Spleen (tissue), 11 donors: ENCODE measurements around the gene ELN. TPM values are rescaled to one million over a fixed set of nuclear protein-coding genes. Genes with fewer than 3 reads are reported as not detected.
"Not testable (repeated sequence)": the region's sequence is repeated elsewhere in the genome, so short reads cannot be mapped to it uniquely, and the experiment has no call there.

Source experiments
- DNase-seq: peaks from one replicate; pipeline ENCODE4 v3.0.0-alpha.2; 2020
- H3K27ac ChIP-seq, 8 donors: fragments of 200-600 bp; sonication (generic) in 7 of 8; 1 replicate in 4 of 8; 2 replicates in 4 of 8; pipeline versions ENCODE4 v1.5.0 to v1.8.0; 2016 to 2021; ENCODE audit warnings: inconsistent platforms in 4 of 8, mild to moderate bottlenecking in 4 of 8, moderate library complexity in 1 of 8
- H3K27me3 ChIP-seq, 7 donors: fragments of 200-600 bp; sonication (generic) in 6 of 7; replicated peaks in 1 of 7; 1 replicate in 4 of 7; 2 replicates in 3 of 7; pipeline versions ENCODE4 v1.5.0 to v1.8.0; 2016 to 2021; ENCODE audit warnings: inconsistent platforms in 3 of 7, mild to moderate bottlenecking in 1 of 7
- H3K36me3 ChIP-seq, 6 donors: fragments of 200-600 bp; sonication (generic) in 5 of 6; 1 replicate in 4 of 6; 2 replicates in 2 of 6; pipeline versions ENCODE4 v1.5.0 to v1.8.0; 2016 to 2021; ENCODE audit warnings: inconsistent platforms in 2 of 6
- H3K4me1 ChIP-seq, 6 donors: fragments of 200-600 bp; sonication (generic) in 5 of 6; 1 replicate in 3 of 6; 2 replicates in 3 of 6; pipeline versions ENCODE4 v1.5.0 to v1.8.0; 2016 to 2021; ENCODE audit warnings: inconsistent platforms in 3 of 6
- H3K4me3 ChIP-seq, 8 donors: fragments of 200-600 bp; sonication (generic) in 7 of 8; 1 replicate in 4 of 8; 2 replicates in 4 of 8; pipeline versions ENCODE4 v1.5.0 to v1.8.0; 2016 to 2021; ENCODE audit warnings: inconsistent platforms in 4 of 8, mild to moderate bottlenecking in 4 of 8, moderate library complexity in 2 of 8
- H3K9me3 ChIP-seq, 8 donors: fragments of 200-600 bp; sonication (generic) in 7 of 8; 1 replicate in 4 of 8; 2 replicates in 4 of 8; pipeline versions ENCODE4 v1.5.0 to v1.8.0; 2016 to 2021; ENCODE audit warnings: inconsistent platforms in 4 of 8
- POLR2A ChIP-seq, 3 donors: fragments of 450-650 bp; IDR thresholded peaks; one replicate each; pipeline ENCODE4 v1.5.1; 2017; ENCODE audit warnings: antibody characterized with exemption in 3 of 3, mild to moderate bottlenecking in 1 of 3
- POLR2AphosphoS5 ChIP-seq, 3 donors: sonication (generic); formaldehyde crosslinking; IDR thresholded peaks; one replicate each; pipeline ENCODE4 v1.5.1; 2017; ENCODE audit warnings: antibody characterized with exemption in 3 of 3
- WGBS, 5 donors: extraction: QIAGEN DNeasy Blood & Tissue Kit in 3 of 5; methylation state at CpG; one replicate each; pipeline versions ENCODE4 v1.1.5 to v1.1.7; 2013 to 2018; 5-methylcytosine and 5-hydroxymethylcytosine counted together
- intact Hi-C: fragments of 100-400 bp; cut with DNase I; formaldehyde crosslinking; loops from one replicate; pipeline ENCODE4 v1.15.0; 2023; ENCODE audit warnings: low total_unique reads
- polyA plus RNA-seq, 3 donors: library from polyadenylated mRNA; stranded (reverse); fragments of 200-250 nt; gene quantifications; one replicate each; pipeline ENCODE4 v1.2.1, GENCODE V29; 2013
- total RNA-seq, 7 donors: library from RNA; depleted of rRNA in 3 of 7; stranded (reverse); fragments of >200 nt in 3 of 7; fragmentation: NEBNext Ultra II Directional in 4 of 7; extraction: Animal tissue kit (Norgen Biotek cat#: 25700) in 4 of 7; gene quantifications; one replicate each; pipeline versions ENCODE4 v1.1.0 to v1.2.1, GENCODE V29; 2016 to 2021
- TF ChIP-seq, protein P1 (sequence below), 11 experiments: fragments of 200-600 bp in 7 of 11; fragments of 450-650 bp in 4 of 11; sonication (generic) in 4 of 11; IDR thresholded peaks in 8 of 11; conservative IDR thresholded peaks in 3 of 11; 1 replicate in 7 of 11; 2 replicates in 4 of 11; pipeline versions ENCODE4 v1.4.0 to v1.8.0; 2016 to 2021; ENCODE audit warnings: antibody characterized with exemption in 11 of 11, inconsistent platforms in 4 of 11, mild to moderate bottlenecking in 1 of 11
- donor health status: healthy with polysubstance abuse.
- donor health status: DM: no; HTN: no; CAD: no; lungs with moderate emphysema.
- donor health status: DM: no; HTN: no; CAD: no.
- donor health status: Bipolar disorder and iron deficiency.
- donor health status: healthy.
- donor health status: DM: no; HTN: no; CAD: no.
- donor health status: DM: yes; HTN: yes; CAD: no.

ELN gene
- total and polyA plus RNA-seq, 10 donors = 11.1 to 94.7 (median 35.3) TPM

DNA sequence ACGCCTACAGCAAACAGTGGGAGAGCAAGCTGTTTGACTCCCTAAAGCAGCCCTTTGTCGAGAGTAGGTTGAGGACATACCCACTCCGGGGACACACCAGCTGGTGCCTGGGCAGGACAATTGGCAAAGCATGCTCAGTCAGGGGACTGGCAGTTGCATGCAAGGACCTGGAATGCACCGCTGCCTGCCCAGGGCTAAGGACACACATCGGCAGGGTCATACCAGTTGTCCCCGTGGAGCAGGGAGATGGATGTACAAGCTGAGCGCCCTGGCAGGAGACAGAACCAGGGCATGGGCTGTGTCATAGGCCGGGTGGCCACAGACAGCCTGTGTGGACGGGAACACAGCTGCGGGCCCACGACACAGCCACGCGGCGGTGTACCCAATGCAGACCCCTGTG lies 18.3 kb upstream of the ELN start:
- no peaks in the 10 kb centered on the region for H3K9me3 ChIP-seq
- no peak for TF ChIP-seq POLR2AphosphoS5 (IDR thresholded peaks at IDR 0.05)
- no peak for TF ChIP-seq POLR2A (IDR thresholded peaks at IDR 0.05)
- TF ChIP-seq, protein P1, sequence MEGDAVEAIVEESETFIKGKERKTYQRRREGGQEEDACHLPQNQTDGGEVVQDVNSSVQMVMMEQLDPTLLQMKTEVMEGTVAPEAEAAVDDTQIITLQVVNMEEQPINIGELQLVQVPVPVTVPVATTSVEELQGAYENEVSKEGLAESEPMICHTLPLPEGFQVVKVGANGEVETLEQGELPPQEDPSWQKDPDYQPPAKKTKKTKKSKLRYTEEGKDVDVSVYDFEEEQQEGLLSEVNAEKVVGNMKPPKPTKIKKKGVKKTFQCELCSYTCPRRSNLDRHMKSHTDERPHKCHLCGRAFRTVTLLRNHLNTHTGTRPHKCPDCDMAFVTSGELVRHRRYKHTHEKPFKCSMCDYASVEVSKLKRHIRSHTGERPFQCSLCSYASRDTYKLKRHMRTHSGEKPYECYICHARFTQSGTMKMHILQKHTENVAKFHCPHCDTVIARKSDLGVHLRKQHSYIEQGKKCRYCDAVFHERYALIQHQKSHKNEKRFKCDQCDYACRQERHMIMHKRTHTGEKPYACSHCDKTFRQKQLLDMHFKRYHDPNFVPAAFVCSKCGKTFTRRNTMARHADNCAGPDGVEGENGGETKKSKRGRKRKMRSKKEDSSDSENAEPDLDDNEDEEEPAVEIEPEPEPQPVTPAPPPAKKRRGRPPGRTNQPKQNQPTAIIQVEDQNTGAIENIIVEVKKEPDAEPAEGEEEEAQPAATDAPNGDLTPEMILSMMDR (IDR thresholded peaks at IDR 0.05 in 8 of 11, conservative IDR thresholded peaks at IDR 0.05 in 3 of 11) = no peak
- 87 to 94% (median 92%) methylated on average over 10 to 14 of the region's 14 CpGs for WGBS, 5 donors
- H3K4me3 ChIP-seq = no peak overlapping the region
- no peak overlapping the region for H3K27ac ChIP-seq
- DNase-seq = no peak
- H3K36me3 ChIP-seq = no peaks in the 10 kb centered on the region
- H3K4me1 ChIP-seq = peaks cover 0 to 20% (median 3%) of the 10 kb centered on the region in 6 donors
- intact Hi-C loops = no loop called here
- no peaks in the 10 kb centered on the region for H3K27me3 ChIP-seq

DNA sequence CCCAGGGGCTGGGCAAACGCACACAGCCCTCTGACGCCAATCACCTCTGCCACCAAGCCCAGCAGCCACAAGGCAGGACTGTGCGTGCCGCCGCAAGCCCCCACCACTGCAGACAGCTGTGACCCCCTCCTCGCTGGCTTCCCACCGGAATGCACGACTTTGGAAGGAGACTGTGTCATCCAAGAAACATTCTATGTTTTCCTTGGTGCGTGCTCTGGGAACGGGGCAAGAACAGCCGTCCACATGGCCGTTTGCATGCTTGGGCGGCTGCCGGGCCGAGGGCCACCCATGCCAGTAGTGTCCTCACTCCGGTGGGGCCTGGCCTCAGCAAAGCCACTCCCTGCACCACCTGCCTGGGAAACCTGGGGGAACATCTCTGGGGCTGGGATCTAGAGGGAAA lies 17.6 kb upstream of the ELN start:
- 71 to 95% (median 90%) methylated on average over 15 to 16 of the region's 16 CpGs for WGBS, 5 donors
- DNase-seq = no peak
- H3K9me3 ChIP-seq = no peaks in the 10 kb centered on the region
- no peak for TF ChIP-seq POLR2AphosphoS5 (IDR thresholded peaks at IDR 0.05)
- TF ChIP-seq, protein P1 (IDR thresholded peaks at IDR 0.05 in 8 of 11, conservative IDR thresholded peaks at IDR 0.05 in 3 of 11) = no peak
- no peak for TF ChIP-seq POLR2A (IDR thresholded peaks at IDR 0.05)
- intact Hi-C loops = no loop called here
- H3K27ac ChIP-seq = no peak overlapping the region
- H3K4me3 ChIP-seq = no peak overlapping the region
- H3K4me1 ChIP-seq = peaks cover 0 to 20% (median 3%) of the 10 kb centered on the region in 6 donors
- no peaks in the 10 kb centered on the region for H3K27me3 ChIP-seq
- no peaks in the 10 kb centered on the region for H3K36me3 ChIP-seq

DNA sequence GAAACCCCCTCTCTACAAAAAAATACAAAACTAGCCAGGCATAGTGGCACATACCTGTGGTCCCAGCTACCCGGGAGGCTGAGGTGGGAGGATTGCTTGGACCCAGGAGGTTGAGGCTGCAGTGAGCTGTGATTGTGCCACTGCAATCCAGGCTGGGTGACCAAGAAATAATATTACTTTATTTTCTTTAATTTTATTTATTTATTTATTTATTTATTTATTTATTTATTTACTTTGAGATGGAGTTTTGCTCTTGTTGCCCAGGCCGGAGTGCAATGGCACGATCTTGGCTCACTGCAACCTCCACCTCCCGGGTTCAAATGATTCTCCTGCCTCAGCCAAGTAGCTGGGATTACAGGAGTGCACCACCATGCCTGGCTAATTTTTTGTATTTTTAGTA lies 16.6 kb upstream of the ELN start:
- H3K36me3 ChIP-seq, H3K9me3 ChIP-seq, H3K4me3 ChIP-seq, H3K27me3 ChIP-seq, intact Hi-C loops, H3K27ac ChIP-seq, DNase-seq: not testable (repeated sequence)
- 91 to 98% (median 95%) methylated on average over 4 of the region's 4 CpGs for WGBS, 5 donors
- H3K4me1 ChIP-seq = peaks cover 0 to 20% (median 3%) of the 10 kb centered on the region in 6 donors

DNA sequence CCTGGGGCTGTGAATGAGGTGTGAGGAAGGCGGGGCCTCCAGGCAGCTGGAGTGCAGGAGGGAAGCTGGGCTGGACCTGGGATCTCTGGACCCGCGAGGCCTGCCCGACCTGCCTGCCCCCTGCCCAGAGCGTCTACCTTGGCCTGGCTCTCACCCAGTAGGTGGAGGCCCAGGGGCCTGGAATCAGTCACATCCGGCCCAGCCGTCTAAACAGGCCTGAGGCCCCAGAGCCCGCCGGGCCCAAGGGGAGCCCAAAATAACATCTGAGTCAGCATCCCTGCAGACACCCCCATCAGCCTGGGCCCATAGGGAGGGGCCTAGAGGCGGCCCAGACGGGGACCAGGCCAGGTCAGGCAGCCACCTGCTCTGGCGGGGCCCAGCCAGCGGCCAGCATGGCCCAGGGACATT lies 15.1 kb upstream of the ELN start:
- Histone ChIP-seq H3K27ac (no peak overlapping the region), H3K27me3 (no peaks in the 10 kb centered on the region), H3K9me3 (no peaks in the 10 kb centered on the region), H3K36me3 (no peaks in the 10 kb centered on the region), H3K4me3 (no peak overlapping the region), H3K4me1 (peaks cover 0 to 20% (median 3%) of the 10 kb centered on the region in 6 donors)
- TF ChIP-seq, protein P1 (IDR thresholded peaks at IDR 0.05 in 8 of 11, conservative IDR thresholded peaks at IDR 0.05 in 3 of 11) = no peak
- TF ChIP-seq POLR2A (IDR thresholded peaks at IDR 0.05) (no peak), POLR2AphosphoS5 (IDR thresholded peaks at IDR 0.05) (no peak)
- intact Hi-C loops = no loop called here
- DNase-seq = no peak
- 41 to 61% (median 49%) methylated on average over 8 to 13 of the region's 13 CpGs for WGBS, 5 donors
